Adrenal gland (tissue), 12 donors: ENCODE data around the gene S100A11. TPM values are rescaled to one million over a fixed set of nuclear protein-coding genes. Genes with fewer than 3 reads are reported as not detected.

Source experiments
- DNase-seq, 7 donors: peaks; one replicate each; pipeline ENCODE4 v3.0.0-alpha.2; 2019 to 2020
- H3K27ac ChIP-seq, 5 donors: fragments of 200-600 bp; sonication (generic) in 4 of 5; 1 replicate in 3 of 5; 2 replicates in 2 of 5; pipeline versions ENCODE4 v1.5.1 to v1.8.0; 2016 to 2020; ENCODE audit warnings: mild to moderate bottlenecking in 1 of 5
- H3K27me3 ChIP-seq: fragments of 200-600 bp; 2 replicates; pipeline ENCODE4 v1.8.0; 2021
- H3K36me3 ChIP-seq, 2 donors: fragments of 200-600 bp; replicated peaks in 1 of 2; 1 replicate in 1 of 2; 2 replicates in 1 of 2; pipeline versions ENCODE4 v1.5.1 to v1.8.0; 2018 to 2022
- H3K4me1 ChIP-seq, 2 donors: fragments of 200-600 bp; replicated peaks in 1 of 2; 1 replicate in 1 of 2; 2 replicates in 1 of 2; pipeline versions ENCODE4 v1.5.1 to v1.8.0; 2018 to 2021
- H3K4me3 ChIP-seq, 4 donors: fragments of 200-600 bp; sonication (generic) in 3 of 4; one replicate each; pipeline ENCODE4 v1.5.1; 2016 to 2018
- H3K9me3 ChIP-seq, 3 donors: fragments of 200-600 bp; sonication (generic) in 1 of 3; replicated peaks in 1 of 3; 1 replicate in 2 of 3; 2 replicates in 1 of 3; pipeline versions ENCODE4 v1.5.1 to v1.8.0; 2016 to 2021
- CTCF ChIP-seq, 6 experiments: fragments of 450-650 bp in 4 of 6; fragments of 200-600 bp in 2 of 6; sonication (generic) in 1 of 6; IDR thresholded peaks; 1 replicate in 5 of 6; 2 replicates in 1 of 6; pipeline versions ENCODE4 v1.5.1 to v1.8.0; 2016 to 2021; ENCODE audit warnings: antibody characterized with exemption in 6 of 6, mild to moderate bottlenecking in 2 of 6, moderate library complexity in 1 of 6
- POLR2A ChIP-seq, 2 donors: fragments of 450-650 bp; IDR thresholded peaks; one replicate each; pipeline ENCODE4 v1.6.1; 2017; ENCODE audit warnings: antibody characterized with exemption in 2 of 2, mild to moderate bottlenecking in 2 of 2, moderate library complexity in 1 of 2
- WGBS, 4 donors: extraction: QIAGEN DNeasy Blood & Tissue Kit in 2 of 4; methylation state at CpG; one replicate each; pipeline versions ENCODE4 v1.1.5 to v1.1.7; 2013 to 2017; 5-methylcytosine and 5-hydroxymethylcytosine counted together
- intact Hi-C, 2 donors: fragments of 100-400 bp; cut with DNase I; formaldehyde crosslinking; loops; one replicate each; pipeline versions ENCODE4 v1.14.1 to v1.15.0; 2022 to 2023
- polyA plus RNA-seq, 3 donors: library from polyadenylated mRNA; stranded (reverse); fragments of 200-250 nt in 2 of 3; fragments of 350-450 nt in 1 of 3; fragmentation: Illumina TruSeq in 1 of 3; extraction: RNeasy Lipid Tissue Mini Kit (QIAGEN cat#74804) in 1 of 3; gene quantifications; one replicate each; pipeline ENCODE4 v1.2.3, GENCODE V29; 2013 to 2014
- small RNA-seq, 2 donors: library from RNA; depleted of rRNA; stranded (forward); fragments of <200 nt; gene quantifications; one replicate each; pipeline ENCODE3, GENCODE V24; 2016
- total RNA-seq, 9 donors: library from RNA; depleted of rRNA in 4 of 9; stranded (reverse); fragments of >200 nt in 4 of 9; fragments of 120-200 nt in 1 of 9; fragmentation: NEBNext Ultra II Directional in 1 of 9; extraction: Animal tissue kit (Norgen Biotek cat#: 25700) in 1 of 9; gene quantifications; one replicate each; pipeline versions ENCODE4 v1.1.0 to v1.2.4, GENCODE V29; 2013 to 2023
- donor health status: healthy with polysubstance abuse.
- donor health status: Bipolar disorder and iron deficiency.
- donor health status: DM: yes; HTN: yes; CAD: no.
- donor health status: DM: no; HTN: no; CAD: no.
- donor health status: DM: no; HTN: no; CAD: no.
- donor health status: DM: yes; HTN: yes; CAD: no.

S100A11 gene
- total and polyA plus RNA-seq, 12 donors = 66.8 to 1,160 (median 156) TPM

DNA sequence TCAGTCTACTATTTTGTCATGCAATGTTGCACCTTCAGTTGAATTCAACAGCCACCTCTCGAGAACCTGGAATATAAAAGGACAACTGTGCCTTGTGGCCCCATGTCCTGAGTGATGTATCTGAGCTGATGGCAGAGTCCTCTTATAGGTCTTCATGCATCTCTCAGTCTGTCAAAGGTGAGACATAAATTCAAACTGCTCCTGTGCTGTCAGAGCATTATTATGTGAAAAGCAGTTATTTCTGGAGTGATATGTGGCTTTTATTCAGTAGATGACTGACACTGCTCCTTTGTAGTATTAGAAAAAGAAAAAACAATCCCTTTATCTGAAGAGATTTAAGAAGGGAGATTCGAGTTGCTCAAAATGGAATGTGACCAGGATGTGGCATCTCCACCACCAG, 51.5 kb downstream of the S100A11 start:
- peaks cover 0 to 32% of the 10 kb centered on the region in 2 donors for H3K36me3 ChIP-seq
- TF ChIP-seq CTCF (IDR thresholded peaks at IDR 0.05) = no peak
- no peak for TF ChIP-seq POLR2A (IDR thresholded peaks at IDR 0.05)
- no peak for DNase-seq
- no peak overlapping the region for H3K27ac ChIP-seq
- no peaks in the 10 kb centered on the region for H3K9me3 ChIP-seq
- intact Hi-C loops = no loop called here
- no peak overlapping the region for H3K4me3 ChIP-seq
- H3K27me3 ChIP-seq = no peaks in the 10 kb centered on the region
- peaks cover 37 to 49% of the 10 kb centered on the region in 2 donors for H3K4me1 ChIP-seq
- 86 to 93% (median 91%) methylated on average over 2 of the region's 2 CpGs for WGBS, 4 donors

GRCh38 chr1:151984313-151984956, 52.4 kb downstream of the S100A11 start:
- Histone ChIP-seq H3K27me3 (no peaks in the 10 kb centered on the region), H3K27ac (no peak overlapping the region), H3K4me1 (peaks cover 32 to 49% of the 10 kb centered on the region in 2 donors), H3K9me3 (no peaks in the 10 kb centered on the region), H3K36me3 (peaks cover 0 to 32% of the 10 kb centered on the region in 2 donors), H3K4me3 (no peak overlapping the region)
- 64 to 100% (median 73%) methylated on average over 1 of the region's 1 CpG for WGBS, 4 donors
- no peak for DNase-seq
- TF ChIP-seq POLR2A (IDR thresholded peaks at IDR 0.05) (no peak), CTCF (IDR thresholded peaks at IDR 0.05) (no peak)
- intact Hi-C loops = no loop called here

Small RNAs within 50 kb of the gene (small RNA-seq; reads per million reads assigned to genes)
- 0 reads per million in 2 donors for gene SPTLC1P4

Other genes with a start within 250 kb of the S100A11 start
- 1 to 10 TPM; 4.7 to 8.9 (median 6.1) TPM for gene TDRKH, start 246.5 kb downstream of the S100A11 start, total RNA-seq
- 1 to 10 TPM; 2.1 to 9.1 (median 2.9) TPM for gene TDRKH, start 246.5 kb downstream of the S100A11 start, polyA plus RNA-seq
- gene LINGO4, start 231.6 kb downstream of the S100A11 start, total RNA-seq = under 1 TPM in 3 of 9 donors, not detected in 6; 0.11 to 0.55 (median 0.30) TPM
- under 1 TPM; 0.20 to 0.56 (median 0.33) TPM for gene LINGO4, start 231.6 kb downstream of the S100A11 start, polyA plus RNA-seq
- 10 to 100 TPM in 1 of 9 donors, 1 to 10 TPM in 6, under 1 TPM in 2; 0.06 to 15.1 (median 3.2) TPM for gene RORC, start 205.2 kb downstream of the S100A11 start, total RNA-seq
- 1 to 10 TPM; 1.7 to 6.4 (median 2.2) TPM for gene RORC, start 205.2 kb downstream of the S100A11 start, polyA plus RNA-seq
- under 1 TPM in 4 of 9 donors, not detected in 5; 0.06 to 0.55 (median 0.26) TPM for gene C2CD4D, start 197.2 kb downstream of the S100A11 start, total RNA-seq
- gene C2CD4D, start 197.2 kb downstream of the S100A11 start, polyA plus RNA-seq = under 1 TPM in 2 of 3 donors, not detected in 1; 0.16 to 0.20 TPM
- gene THEM5, start 183.3 kb downstream of the S100A11 start, total RNA-seq = not detected
- gene THEM5, start 183.3 kb downstream of the S100A11 start, polyA plus RNA-seq = not detected
- 10 to 100 TPM; 20.2 to 36.4 (median 24.6) TPM for gene THEM4, start 127.5 kb downstream of the S100A11 start, total RNA-seq
- 10 to 100 TPM; 32.3 to 36.3 (median 34.9) TPM for gene THEM4, start 127.5 kb downstream of the S100A11 start, polyA plus RNA-seq
- 100 to 1,000 TPM in 5 of 9 donors, 10 to 100 TPM in 4; 24.9 to 463 (median 190) TPM for gene S100A10, start 43.1 kb downstream of the S100A11 start, total RNA-seq
- 100 to 1,000 TPM; 439 to 860 (median 798) TPM for gene S100A10, start 43.1 kb downstream of the S100A11 start, polyA plus RNA-seq
- not detected for gene TCHHL1, start 52.1 kb upstream of the S100A11 start, total RNA-seq
- not detected for gene TCHHL1, start 52.1 kb upstream of the S100A11 start, polyA plus RNA-seq
- under 1 TPM in 8 of 9 donors, not detected in 1; under 0.01 to 0.30 (median 0.13) TPM for gene TCHH, start 78.4 kb upstream of the S100A11 start, total RNA-seq
- under 1 TPM; 0.05 to 0.32 (median 0.17) TPM for gene TCHH, start 78.4 kb upstream of the S100A11 start, polyA plus RNA-seq
- gene RPTN, start 122.2 kb upstream of the S100A11 start, total RNA-seq = not detected
- not detected for gene RPTN, start 122.2 kb upstream of the S100A11 start, polyA plus RNA-seq
- gene HRNR, start 187.2 kb upstream of the S100A11 start, total RNA-seq = under 1 TPM in 1 of 9 donors, not detected in 8; under 0.01 TPM
- under 1 TPM in 2 of 3 donors, not detected in 1; under 0.01 TPM for gene HRNR, start 187.2 kb upstream of the S100A11 start, polyA plus RNA-seq